ENCODE measurements around the gene GRIA4. TPM values are rescaled to one million over a fixed set of nuclear protein-coding genes. Genes with fewer than 3 reads are reported as not detected.

The GRIA4 gene
- total RNA-seq, 1 donor from 2014 or later: not detected

- DNase-seq (ENCODE audit: extremely low spot score in 2 of 2): no peak
- H3K27ac ChIP-seq: no peak overlapping the region
- no peaks in the 10 kb centered on the region for H3K27me3 ChIP-seq
- no peaks in the 10 kb centered on the region for H3K36me3 ChIP-seq
- intact Hi-C loops (cut with DNase I): no loop called here
- H3K4me3 ChIP-seq: no peak overlapping the region
- H3K4me1 ChIP-seq: no peaks in the 10 kb centered on the region
- TF ChIP-seq POLR2A (IDR thresholded peaks at IDR 0.05) (no peak), CTCF (IDR thresholded peaks at IDR 0.05) (no peak), POLR2AphosphoS5 (IDR thresholded peaks at IDR 0.05; ENCODE audit: insufficient read depth in 1 of 2, low read depth in 1 of 2) (no peak)
- no peaks in the 10 kb centered on the region for H3K9me3 ChIP-seq
Measured at GRCh38 chr11:105644839-105645573, 35.1 kb downstream of the GRIA4 start.

GRCh38 chr11:105647780-105648179 lies 37.9 kb downstream of the GRIA4 start:
- H3K4me1 ChIP-seq: no peaks in the 10 kb centered on the region
- H3K4me3 ChIP-seq: no peak overlapping the region
- TF ChIP-seq POLR2A (IDR thresholded peaks at IDR 0.05): no peak
- no peak for TF ChIP-seq POLR2AphosphoS5 (IDR thresholded peaks at IDR 0.05; ENCODE audit: insufficient read depth in 1 of 2, low read depth in 1 of 2)
- no peaks in the 10 kb centered on the region for H3K27me3 ChIP-seq
- intact Hi-C loops (cut with DNase I): no loop called here
- DNase-seq (ENCODE audit: extremely low spot score in 2 of 2): no peak
- H3K36me3 ChIP-seq: no peaks in the 10 kb centered on the region
- H3K9me3 ChIP-seq: no peaks in the 10 kb centered on the region
- H3K27ac ChIP-seq: no peak overlapping the region

- H3K4me1 ChIP-seq: no peaks in the 10 kb centered on the region
- DNase-seq (ENCODE audit: extremely low spot score in 2 of 2): no peak
- TF ChIP-seq POLR2A (IDR thresholded peaks at IDR 0.05) (no peak), POLR2AphosphoS5 (IDR thresholded peaks at IDR 0.05; ENCODE audit: insufficient read depth in 1 of 2, low read depth in 1 of 2) (no peak), CTCF (IDR thresholded peaks at IDR 0.05) (no peak)
- H3K27ac ChIP-seq: no peak overlapping the region
- intact Hi-C loops (cut with DNase I): no loop called here
- no peak overlapping the region for H3K4me3 ChIP-seq
- H3K9me3 ChIP-seq: no peaks in the 10 kb centered on the region
- no peaks in the 10 kb centered on the region for H3K36me3 ChIP-seq
- no peaks in the 10 kb centered on the region for H3K27me3 ChIP-seq
Measured at GRCh38 chr11:105648762-105649161, 38.9 kb downstream of the GRIA4 start.

- no peak overlapping the region for H3K4me3 ChIP-seq
- H3K27ac ChIP-seq: no peak overlapping the region
- no peaks in the 10 kb centered on the region for H3K4me1 ChIP-seq
- no peaks in the 10 kb centered on the region for H3K9me3 ChIP-seq
- H3K27me3 ChIP-seq: no peaks in the 10 kb centered on the region
- H3K36me3 ChIP-seq: no peaks in the 10 kb centered on the region
- intact Hi-C loops (cut with DNase I): no loop called here
- no peak for DNase-seq (ENCODE audit: extremely low spot score in 2 of 2)
- TF ChIP-seq POLR2AphosphoS5 (IDR thresholded peaks at IDR 0.05; ENCODE audit: insufficient read depth in 1 of 2, low read depth in 1 of 2): no peak
Measured at GRCh38 chr11:105665281-105665680, 55.4 kb downstream of the GRIA4 start.

GRCh38 chr11:105667441-105667840 lies 57.6 kb downstream of the GRIA4 start:
- H3K27me3 ChIP-seq: no peaks in the 10 kb centered on the region
- no peaks in the 10 kb centered on the region for H3K9me3 ChIP-seq
- no peak for TF ChIP-seq POLR2A (IDR thresholded peaks at IDR 0.05)
- no peak for TF ChIP-seq CTCF (IDR thresholded peaks at IDR 0.05)
- TF ChIP-seq POLR2AphosphoS5 (IDR thresholded peaks at IDR 0.05; ENCODE audit: insufficient read depth in 1 of 2, low read depth in 1 of 2): no peak
- no peaks in the 10 kb centered on the region for H3K4me1 ChIP-seq
- DNase-seq (ENCODE audit: extremely low spot score in 2 of 2): no peak
- H3K4me3 ChIP-seq: no peak overlapping the region
- intact Hi-C loops (cut with DNase I): no loop called here
- no peak overlapping the region for H3K27ac ChIP-seq
- no peaks in the 10 kb centered on the region for H3K36me3 ChIP-seq

GRCh38 chr11:105670811-105671210 lies 60.9 kb downstream of the GRIA4 start:
- DNase-seq (ENCODE audit: extremely low spot score in 2 of 2): no peak
- H3K36me3 ChIP-seq: no peaks in the 10 kb centered on the region
- no peak overlapping the region for H3K27ac ChIP-seq
- no peaks in the 10 kb centered on the region for H3K4me1 ChIP-seq
- no peaks in the 10 kb centered on the region for H3K27me3 ChIP-seq
- intact Hi-C loops (cut with DNase I): no loop called here
- TF ChIP-seq CTCF (IDR thresholded peaks at IDR 0.05): no peak
- no peak for TF ChIP-seq POLR2AphosphoS5 (IDR thresholded peaks at IDR 0.05; ENCODE audit: insufficient read depth in 1 of 2, low read depth in 1 of 2)
- TF ChIP-seq POLR2A (IDR thresholded peaks at IDR 0.05): no peak
- H3K4me3 ChIP-seq: no peak overlapping the region
- no peaks in the 10 kb centered on the region for H3K9me3 ChIP-seq
